CMK (cell line): ENCODE data around the gene PRIM2.
"Not testable (repeated sequence)": the region's sequence is repeated elsewhere in the genome, so short reads cannot be mapped to it uniquely, and the experiment has no call there.

Experiments
- DNase-seq: peaks from one replicate; pipeline ENCODE4 v3.0.0-alpha.2; 2010; ENCODE audit warnings: low read depth

Gene PRIM2

GRCh38 chr6:57610612-57611011 is 293.2 kb downstream of the PRIM2 start:
- not testable (repeated sequence) for DNase-seq

- not testable (repeated sequence) for DNase-seq
Observed at GRCh38 chr6:57618959-57619358, 301.5 kb downstream of the PRIM2 start.

- not testable (repeated sequence) for DNase-seq
Observed at GRCh38 chr6:57631773-57632172, 314.3 kb downstream of the PRIM2 start.

- not testable (repeated sequence) for DNase-seq
Observed at GRCh38 chr6:57658526-57658925, 341.1 kb downstream of the PRIM2 start.

GRCh38 chr6:57659794-57660193 is 342.4 kb downstream of the PRIM2 start:
- DNase-seq: not testable (repeated sequence)

- DNase-seq: not testable (repeated sequence)
Observed at GRCh38 chr6:57660940-57661339, 343.5 kb downstream of the PRIM2 start.

- DNase-seq: not testable (repeated sequence)
Observed at GRCh38 chr6:57668108-57668507, 350.7 kb downstream of the PRIM2 start.

GRCh38 chr6:57671237-57671636 is 353.8 kb downstream of the PRIM2 start:
- DNase-seq: not testable (repeated sequence)

- not testable (repeated sequence) for DNase-seq
Observed at GRCh38 chr6:57671937-57672627, 354.7 kb downstream of the PRIM2 start.

- DNase-seq: not testable (repeated sequence)
Observed at GRCh38 chr6:57673281-57673680, 355.9 kb downstream of the PRIM2 start.

- not testable (repeated sequence) for DNase-seq
Observed at GRCh38 chr6:57675386-57675785, 358.0 kb downstream of the PRIM2 start.

- DNase-seq: not testable (repeated sequence)
Observed at GRCh38 chr6:57696382-57696781, 379.0 kb downstream of the PRIM2 start.
